SH-SY5Y (cell line): Measurements from ENCODE around the gene GABBR1.

Experiments used
- GATA2 ChIP-seq: IDR thresholded peaks from 2 replicates; pipeline ENCODE4 v1.6.1; 2011; ENCODE audit warnings: mild to moderate bottlenecking, low read depth, low read length
- GATA3 ChIP-seq: IDR thresholded peaks from 2 replicates; pipeline ENCODE4 v1.6.1; 2011; ENCODE audit warnings: low read depth, mild to moderate bottlenecking, low read length, moderate library complexity

DNA sequence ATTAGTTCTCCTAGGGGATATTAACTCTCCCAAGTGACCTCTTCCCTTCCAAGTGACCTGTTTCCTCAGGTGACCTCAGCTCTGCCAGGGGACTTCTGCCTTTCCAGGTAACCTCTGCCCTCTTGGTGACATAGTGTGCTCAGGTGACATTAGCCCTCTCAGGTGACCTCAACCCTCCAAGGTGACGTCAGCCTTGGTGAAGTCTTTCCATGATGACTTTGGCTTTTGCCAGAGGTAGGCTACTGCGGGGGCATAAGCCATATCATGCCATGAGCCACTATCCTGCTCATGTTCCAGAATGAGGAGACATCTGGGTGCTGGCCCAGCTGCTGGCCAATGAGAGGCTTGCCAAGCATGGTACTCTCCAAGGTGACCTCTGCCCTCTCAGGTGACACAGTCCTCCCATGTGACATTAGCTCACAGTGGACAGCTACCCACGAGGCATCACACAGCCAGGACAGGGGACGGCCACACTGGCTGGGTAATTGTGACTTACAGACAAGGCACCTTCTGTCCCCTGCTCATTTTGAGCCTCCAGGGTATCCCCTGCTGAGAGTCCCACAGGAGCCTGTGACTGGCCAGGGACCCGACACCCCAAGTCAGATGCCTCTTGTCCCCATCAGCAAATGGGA, 104.6 kb downstream of the GABBR1 start:
- TF ChIP-seq GATA3 (no peak), GATA2 (no peak)
